SK-N-SH treated with all-trans-retinoic acid at 6 μM for 48 hours (cell line): Measurements from ENCODE around the gene NMT2.

ENCODE experiments used
- OSR1 ChIP-seq: fragments of 250-450 bp; sonication (Bioruptor Pico); IDR thresholded peaks from 2 replicates; pipeline ENCODE4 v1.8.0; 2022; ENCODE audit warnings: moderate library complexity, mild to moderate bottlenecking, inconsistent platforms
- PPARA ChIP-seq: fragments of 250-450 bp; sonication (Bioruptor Pico); IDR thresholded peaks from 2 replicates; pipeline ENCODE4 v1.5.0; 2020; ENCODE audit warnings: mild to moderate bottlenecking, borderline replicate concordance
- RARB ChIP-seq: fragments of 250-450 bp; sonication (Bioruptor Pico); IDR thresholded peaks from 2 replicates; pipeline ENCODE4 v1.8.0; 2021; ENCODE audit warnings: mild to moderate bottlenecking, moderate library complexity
- SNAI2 ChIP-seq: fragments of 250-450 bp; sonication (Bioruptor Pico); IDR thresholded peaks from 2 replicates; pipeline ENCODE4 v1.5.0; 2020; ENCODE audit warnings: mild to moderate bottlenecking, moderate library complexity
- TCF4 ChIP-seq: fragments of 250-450 bp; sonication (Bioruptor Pico); IDR thresholded peaks from 2 replicates; pipeline ENCODE4 v1.8.0; 2021; ENCODE audit warnings: mild to moderate bottlenecking, moderate library complexity, borderline replicate concordance
- TSHZ2 ChIP-seq: fragments of 250-450 bp; sonication (Bioruptor Pico); IDR thresholded peaks from 2 replicates; pipeline ENCODE4 v1.5.0; 2020; ENCODE audit warnings: mild to moderate bottlenecking, moderate library complexity
- ZFP3 ChIP-seq: fragments of 250-450 bp; sonication (Bioruptor Pico); IDR thresholded peaks from 2 replicates; pipeline ENCODE4 v1.5.0; 2020; ENCODE audit warnings: mild to moderate bottlenecking, moderate library complexity
- TF ChIP-seq, protein P1 (sequence below): fragments of 250-450 bp; sonication (Bioruptor Pico); IDR thresholded peaks from 2 replicates; pipeline ENCODE4 v1.5.1; 2021; ENCODE audit warnings: mild to moderate bottlenecking, moderate library complexity
- TF ChIP-seq, protein P2 (sequence below): fragments of 250-450 bp; sonication (Bioruptor Pico); IDR thresholded peaks from 2 replicates; pipeline ENCODE4 v1.8.0; 2021; ENCODE audit warnings: low read depth, mild to moderate bottlenecking, moderate library complexity, borderline replicate concordance
- TF ChIP-seq, protein P3 (sequence below): fragments of 250-450 bp; sonication (Bioruptor Pico); IDR thresholded peaks from 2 replicates; pipeline ENCODE4 v1.8.0; 2020; ENCODE audit warnings: mild to moderate bottlenecking, moderate library complexity, borderline replicate concordance

DNA sequence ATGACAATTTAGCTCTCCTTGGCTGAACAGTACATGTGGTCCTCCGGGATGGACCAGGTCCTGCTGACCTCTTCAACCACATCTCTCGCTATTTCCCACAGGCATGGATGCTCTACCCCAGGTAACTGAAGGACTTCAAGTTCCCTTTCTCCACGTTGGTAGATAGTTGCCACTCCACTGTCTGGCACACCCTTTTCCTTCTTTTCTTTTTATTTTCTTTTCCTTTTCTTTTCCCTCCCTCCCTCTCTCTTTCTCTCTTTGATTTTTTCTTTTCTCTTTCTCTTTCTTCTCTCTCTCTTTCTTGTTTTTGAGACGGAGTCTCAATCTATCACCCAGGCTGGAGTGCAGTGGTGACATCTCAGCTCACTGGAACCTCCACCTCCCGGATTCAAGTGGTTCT is 77.1 kb downstream of the NMT2 start:
- TF ChIP-seq PPARA (CRISPR knock-in tag) (no peak), TSHZ2 (CRISPR knock-in tag) (no peak), SNAI2 (CRISPR knock-in tag) (no peak), OSR1 (no peak), TCF4 (CRISPR knock-in tag) (no peak), RARB (CRISPR knock-in tag) (no peak), ZFP3 (no peak)
- TF ChIP-seq, protein P1, sequence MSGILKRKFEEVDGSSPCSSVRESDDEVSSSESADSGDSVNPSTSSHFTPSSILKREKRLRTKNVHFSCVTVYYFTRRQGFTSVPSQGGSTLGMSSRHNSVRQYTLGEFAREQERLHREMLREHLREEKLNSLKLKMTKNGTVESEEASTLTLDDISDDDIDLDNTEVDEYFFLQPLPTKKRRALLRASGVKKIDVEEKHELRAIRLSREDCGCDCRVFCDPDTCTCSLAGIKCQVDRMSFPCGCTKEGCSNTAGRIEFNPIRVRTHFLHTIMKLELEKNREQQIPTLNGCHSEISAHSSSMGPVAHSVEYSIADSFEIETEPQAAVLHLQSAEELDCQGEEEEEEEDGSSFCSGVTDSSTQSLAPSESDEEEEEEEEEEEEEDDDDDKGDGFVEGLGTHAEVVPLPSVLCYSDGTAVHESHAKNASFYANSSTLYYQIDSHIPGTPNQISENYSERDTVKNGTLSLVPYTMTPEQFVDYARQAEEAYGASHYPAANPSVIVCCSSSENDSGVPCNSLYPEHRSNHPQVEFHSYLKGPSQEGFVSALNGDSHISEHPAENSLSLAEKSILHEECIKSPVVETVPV (CRISPR knock-in tag), result no peak
- TF ChIP-seq, protein P2, sequence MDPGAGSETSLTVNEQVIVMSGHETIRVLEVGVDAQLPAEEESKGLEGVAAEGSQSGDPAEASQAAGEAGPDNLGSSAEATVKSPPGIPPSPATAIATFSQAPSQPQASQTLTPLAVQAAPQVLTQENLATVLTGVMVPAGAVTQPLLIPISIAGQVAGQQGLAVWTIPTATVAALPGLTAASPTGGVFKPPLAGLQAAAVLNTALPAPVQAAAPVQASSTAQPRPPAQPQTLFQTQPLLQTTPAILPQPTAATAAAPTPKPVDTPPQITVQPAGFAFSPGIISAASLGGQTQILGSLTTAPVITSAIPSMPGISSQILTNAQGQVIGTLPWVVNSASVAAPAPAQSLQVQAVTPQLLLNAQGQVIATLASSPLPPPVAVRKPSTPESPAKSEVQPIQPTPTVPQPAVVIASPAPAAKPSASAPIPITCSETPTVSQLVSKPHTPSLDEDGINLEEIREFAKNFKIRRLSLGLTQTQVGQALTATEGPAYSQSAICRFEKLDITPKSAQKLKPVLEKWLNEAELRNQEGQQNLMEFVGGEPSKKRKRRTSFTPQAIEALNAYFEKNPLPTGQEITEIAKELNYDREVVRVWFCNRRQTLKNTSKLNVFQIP, result no peak
- TF ChIP-seq, protein P3, sequence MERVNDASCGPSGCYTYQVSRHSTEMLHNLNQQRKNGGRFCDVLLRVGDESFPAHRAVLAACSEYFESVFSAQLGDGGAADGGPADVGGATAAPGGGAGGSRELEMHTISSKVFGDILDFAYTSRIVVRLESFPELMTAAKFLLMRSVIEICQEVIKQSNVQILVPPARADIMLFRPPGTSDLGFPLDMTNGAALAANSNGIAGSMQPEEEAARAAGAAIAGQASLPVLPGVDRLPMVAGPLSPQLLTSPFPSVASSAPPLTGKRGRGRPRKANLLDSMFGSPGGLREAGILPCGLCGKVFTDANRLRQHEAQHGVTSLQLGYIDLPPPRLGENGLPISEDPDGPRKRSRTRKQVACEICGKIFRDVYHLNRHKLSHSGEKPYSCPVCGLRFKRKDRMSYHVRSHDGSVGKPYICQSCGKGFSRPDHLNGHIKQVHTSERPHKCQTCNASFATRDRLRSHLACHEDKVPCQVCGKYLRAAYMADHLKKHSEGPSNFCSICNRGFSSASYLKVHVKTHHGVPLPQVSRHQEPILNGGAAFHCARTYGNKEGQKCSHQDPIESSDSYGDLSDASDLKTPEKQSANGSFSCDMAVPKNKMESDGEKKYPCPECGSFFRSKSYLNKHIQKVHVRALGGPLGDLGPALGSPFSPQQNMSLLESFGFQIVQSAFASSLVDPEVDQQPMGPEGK, result no peak
